ENCODE results near the gene SENP3. TPM values are rescaled to one million over a fixed set of nuclear protein-coding genes. Genes with fewer than 3 reads are reported as not detected.

Gene SENP3
- total RNA-seq, 4 donors from 2014 or later, result 31.4 to 47.7 (median 43.7) TPM

DNA sequence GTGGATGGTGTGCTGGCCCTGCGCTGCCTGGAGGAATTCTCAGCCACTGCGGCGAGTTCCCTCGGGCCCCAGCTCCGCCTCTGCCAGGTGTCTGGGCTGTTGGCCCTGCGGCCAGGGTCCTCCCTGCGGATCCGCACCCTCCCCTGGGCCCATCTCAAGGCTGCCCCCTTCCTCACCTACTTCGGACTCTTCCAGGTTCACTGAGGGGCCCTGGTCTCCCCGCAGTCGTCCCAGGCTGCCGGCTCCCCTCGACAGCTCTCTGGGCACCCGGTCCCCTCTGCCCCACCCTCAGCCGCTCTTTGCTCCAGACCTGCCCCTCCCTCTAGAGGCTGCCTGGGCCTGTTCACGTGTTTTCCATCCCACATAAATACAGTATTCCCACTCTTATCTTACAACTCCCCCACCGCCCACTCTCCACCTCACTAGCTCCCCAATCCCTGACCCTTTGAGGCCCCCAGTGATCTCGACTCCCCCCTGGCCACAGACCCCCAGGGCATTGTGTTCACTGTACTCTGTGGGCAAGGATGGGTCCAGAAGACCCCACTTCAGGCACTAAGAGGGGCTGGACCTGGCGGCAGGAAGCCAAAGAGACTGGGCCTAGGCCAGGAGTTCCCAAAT, 4.5 kb upstream of the SENP3 start:
- no peaks in the 10 kb centered on the region for H3K36me3 ChIP-seq
- peak in 2 of 3 donors; percentile 73 to 78 for DNase-seq
- H3K4me3 ChIP-seq, result peak overlapping the region in 2 of 4 donors; percentile 71 to 99
- TF ChIP-seq, protein P1, sequence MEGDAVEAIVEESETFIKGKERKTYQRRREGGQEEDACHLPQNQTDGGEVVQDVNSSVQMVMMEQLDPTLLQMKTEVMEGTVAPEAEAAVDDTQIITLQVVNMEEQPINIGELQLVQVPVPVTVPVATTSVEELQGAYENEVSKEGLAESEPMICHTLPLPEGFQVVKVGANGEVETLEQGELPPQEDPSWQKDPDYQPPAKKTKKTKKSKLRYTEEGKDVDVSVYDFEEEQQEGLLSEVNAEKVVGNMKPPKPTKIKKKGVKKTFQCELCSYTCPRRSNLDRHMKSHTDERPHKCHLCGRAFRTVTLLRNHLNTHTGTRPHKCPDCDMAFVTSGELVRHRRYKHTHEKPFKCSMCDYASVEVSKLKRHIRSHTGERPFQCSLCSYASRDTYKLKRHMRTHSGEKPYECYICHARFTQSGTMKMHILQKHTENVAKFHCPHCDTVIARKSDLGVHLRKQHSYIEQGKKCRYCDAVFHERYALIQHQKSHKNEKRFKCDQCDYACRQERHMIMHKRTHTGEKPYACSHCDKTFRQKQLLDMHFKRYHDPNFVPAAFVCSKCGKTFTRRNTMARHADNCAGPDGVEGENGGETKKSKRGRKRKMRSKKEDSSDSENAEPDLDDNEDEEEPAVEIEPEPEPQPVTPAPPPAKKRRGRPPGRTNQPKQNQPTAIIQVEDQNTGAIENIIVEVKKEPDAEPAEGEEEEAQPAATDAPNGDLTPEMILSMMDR (IDR thresholded peaks at IDR 0.05), result peak in 2 of 6 experiments; percentile 24 to 31
- peak; percentile 39 to 71 for TF ChIP-seq POLR2A (IDR thresholded peaks at IDR 0.05)
- peaks cover 0 to 4% (median 0%) of the 10 kb centered on the region in 4 donors for H3K9me3 ChIP-seq
- H3K27me3 ChIP-seq, result no peaks in the 10 kb centered on the region
- H3K27ac ChIP-seq, result peak overlapping the region; percentile 89 to 99 (median 93)
- H3K4me1 ChIP-seq, result peaks cover 4 to 42% (median 28%) of the 10 kb centered on the region in 4 donors

- H3K9me3 ChIP-seq, result peaks cover 0 to 4% (median 0%) of the 10 kb centered on the region in 4 donors
- TF ChIP-seq POLR2A (IDR thresholded peaks at IDR 0.05), result peak; percentile 83 to 87
- TF ChIP-seq, protein P1 (IDR thresholded peaks at IDR 0.05), result peak in 2 of 6 experiments; percentile 8 to 11
- H3K27me3 ChIP-seq, result no peaks in the 10 kb centered on the region
- peaks cover 7 to 49% (median 32%) of the 10 kb centered on the region in 4 donors for H3K4me1 ChIP-seq
- DNase-seq, result peak; percentile 77 to 94 (median 93)
- H3K27ac ChIP-seq, result peak overlapping the region; percentile 89 to 99 (median 93)
- peak overlapping the region; percentile 17 to 99 (median 51) for H3K4me3 ChIP-seq
- H3K36me3 ChIP-seq, result no peaks in the 10 kb centered on the region
Observed at GRCh38 chr17:7557775-7558543, 3.8 kb upstream of the SENP3 start.

- DNase-seq, result peak; percentile 39 to 78 (median 67)
- no peak for TF ChIP-seq POLR2A (IDR thresholded peaks at IDR 0.05)
- TF ChIP-seq, protein P1 (IDR thresholded peaks at IDR 0.05), result no peak
- H3K9me3 ChIP-seq, result peaks cover 0 to 4% (median 0%) of the 10 kb centered on the region in 4 donors
- no peaks in the 10 kb centered on the region for H3K27me3 ChIP-seq
- peaks cover 0 to 6% (median 0%) of the 10 kb centered on the region in 3 donors for H3K36me3 ChIP-seq
- H3K27ac ChIP-seq, result peak within 1 kb of the TSS; percentile 89 to 99 (median 93)
- H3K4me1 ChIP-seq, result peaks cover 9 to 57% (median 32%) of the 10 kb centered on the region in 4 donors
- peak within 1 kb of the TSS; percentile 17 to 99 (median 51) for H3K4me3 ChIP-seq
Observed at GRCh38 chr17:7558544-7559319, 3.0 kb upstream of the SENP3 start, which contains the start of gene TNFSF13. Gene TNFSF13 (plus strand): TSS chr17:7558750. CDS start chr17:7559040, 290 bp downstream.

GRCh38 chr17:7559320-7560171, 2.2 kb upstream of the SENP3 start:
- peak in 2 of 3 donors; percentile 58 to 66 for DNase-seq
- no peaks in the 10 kb centered on the region for H3K27me3 ChIP-seq
- peaks cover 9 to 65% (median 32%) of the 10 kb centered on the region in 4 donors for H3K4me1 ChIP-seq
- peaks cover 0 to 4% (median 0%) of the 10 kb centered on the region in 4 donors for H3K9me3 ChIP-seq
- H3K27ac ChIP-seq, result peak overlapping the region; percentile 89 to 99 (median 93)
- H3K4me3 ChIP-seq, result peak overlapping the region; percentile 17 to 99 (median 51)
- H3K36me3 ChIP-seq, result peaks cover 0 to 14% (median 0%) of the 10 kb centered on the region in 3 donors
- TF ChIP-seq POLR2A (IDR thresholded peaks at IDR 0.05), result no peak
- TF ChIP-seq, protein P1 (IDR thresholded peaks at IDR 0.05), result no peak

All from Peyer's patch (tissue), 4 donors.